Measurements from ENCODE around the gene ZNF587. TPM values are rescaled to one million over a fixed set of nuclear protein-coding genes. Genes with fewer than 3 reads are reported as not detected.
"Not testable (repeated sequence)": the region's sequence is repeated elsewhere in the genome, so short reads cannot be mapped to it uniquely, and the experiment has no call there.

The ZNF587 gene
- 91.3 and 96.6 TPM in 2 replicates for total RNA-seq (2013; cell fraction: nucleolus; rRNA removed)
- total RNA-seq (2014; rRNA removed) (13.1 and 15.2 TPM in 2 replicates), total RNA-seq (2014; rRNA removed; fragmentation: Illumina TruSeq; extraction: Trizol) (23.4 and 23.8 TPM in 2 replicates), total RNA-seq (2021) (20.2 and 27.8 TPM in 2 replicates), polyA plus RNA-seq (2011; rRNA removed) (20.1 and 22.2 TPM in 2 replicates), polyA plus RNA-seq (2014; fragmentation: Illumina TruSeq; extraction: Trizol) (16.4 and 17.7 TPM in 2 replicates), polyA plus RNA-seq (2014; fragmentation: Nextera tagmentation; extraction: Ambion mirVana) (1 to 10 TPM; 1.9 to 2.6 TPM), polyA plus RNA-seq (2014; rRNA removed) (14.0 and 15.0 TPM in 2 replicates), polyA plus RNA-seq (2016; fragmentation: Nextera tagmentation; extraction: Ambion mirVana) (1 to 10 TPM; 6.7 to 8.5 TPM), polyA minus RNA-seq (2011; rRNA and poly(A)+ RNA removed) (17.7 and 28.5 TPM in 2 replicates), Bru-seq, nascent RNA (percentile 92 among the genes with signal in this experiment), BruChase-seq, experiment 1, labeled RNA remaining after a 6-hour chase (percentile 97 among the genes with signal in this experiment), BruChase-seq, experiment 2, labeled RNA remaining after a 2-hour chase (percentile 98 among the genes with signal in this experiment)
- 10.1 TPM for polyA plus RNA-seq (2011; ENCODE audit: low read depth)
- 14.4 and 16.8 TPM in 2 replicates for polyA plus RNA-seq (2011; cell fraction: cytosol; rRNA removed)
- 26.2 and 31.1 TPM in 2 replicates for polyA plus RNA-seq (2011; cell fraction: nucleus; rRNA removed)
- polyA plus RNA-seq (2012), result 11.8 and 13.2 TPM in 2 replicates
- 16.3 and 22.0 TPM in 2 replicates for polyA minus RNA-seq (2011; cell fraction: cytosol; rRNA and poly(A)+ RNA removed)
- 10.5 and 13.7 TPM in 2 replicates for polyA minus RNA-seq (2011; cell fraction: nucleus; rRNA and poly(A)+ RNA removed)
- long read RNA-seq, experiment 1, partial matches to known transcripts, result 0 of 1 reads
- long read RNA-seq, experiment 1, other reads (novel, unspliced or antisense), result 0 of 1 reads
- long read RNA-seq, experiment 2, full-length matches to known transcripts, result 7 of 9 reads
- long read RNA-seq, experiment 2, partial matches to known transcripts, result 0 of 9 reads
- long read RNA-seq, experiment 2, other reads (novel, unspliced or antisense), result 2 of 9 reads

DNA sequence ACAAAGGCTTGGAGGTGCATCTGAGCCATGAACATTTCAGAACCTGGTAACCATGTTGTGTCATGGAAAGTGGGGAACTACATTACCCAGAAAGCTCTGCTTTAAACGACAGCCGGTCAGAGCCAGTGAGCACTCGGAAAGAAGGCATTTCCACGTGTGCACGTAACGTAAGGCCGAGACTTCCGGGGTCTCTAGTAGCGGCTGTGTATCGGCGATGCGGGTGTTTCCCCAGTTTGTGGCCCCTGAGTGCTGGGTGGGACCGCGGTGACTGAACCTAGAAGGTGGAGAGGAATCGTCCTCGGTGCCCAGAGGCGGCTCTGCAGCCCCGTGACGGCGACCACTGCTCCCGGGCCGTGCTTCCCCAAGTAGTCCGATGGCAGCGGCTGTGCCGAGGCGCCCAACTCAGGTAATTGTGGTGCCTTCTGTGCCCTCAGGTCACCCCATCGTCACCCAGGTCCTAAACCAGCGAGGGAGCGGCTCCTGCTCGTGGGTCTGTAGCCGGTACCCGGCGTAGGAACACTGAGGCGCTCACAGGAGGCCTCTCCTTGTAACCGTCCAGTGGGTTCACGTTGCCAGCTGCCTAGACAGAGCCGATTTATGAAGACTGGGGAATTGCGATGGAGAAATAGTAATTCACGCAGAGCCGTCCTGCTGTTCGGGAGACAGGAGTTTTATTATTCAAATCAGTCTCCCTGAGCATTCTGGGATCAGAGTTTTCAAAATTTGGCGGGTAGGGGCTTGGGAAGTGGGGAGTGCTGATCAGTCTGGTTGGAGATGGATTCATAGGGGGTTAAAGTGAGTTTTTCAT, at the start of gene ZNF587:
ZNF587 (plus strand) TSS at position 194 of the 808 bp plus-strand sequence; CDS start at position 374, 180 bp downstream.
- ChIA-PET SMC1A (ENCODE audit: uncharacterized antibody, unreplicated experiment) (interaction anchor here (0.7 to 1.0 kb wide), 3 partner anchors 11 to 168 kb away, joined by 3 to 4 read pairs (median 3); partner anchors contain the start of gene ZNF551), POLR2A (interaction anchor here (0.6 kb wide), 1 partner anchor 615 kb away, joined by 5 read pairs; no protein-coding TSS in a partner anchor)
- RAD21 ChIA-PET (ENCODE audit: unreplicated experiment); H3K27me3 ChIP-seq (replicated peaks in 1 of 2; ENCODE audit: control insufficient read depth in 2 of 2, insufficient read depth in 2 of 2, low read length in 1 of 2); H3K9me3 ChIP-seq (replicated peaks; ENCODE audit: control insufficient read depth, insufficient read depth, low read length); intact Hi-C loops (cut with micrococcal nuclease; ENCODE audit: unreplicated experiment); H4K20me1 ChIP-seq (ENCODE audit: control insufficient read depth, insufficient read depth); in situ Hi-C loops (cut with MboI); H3K36me3 ChIP-seq (ENCODE audit: control insufficient read depth in 2 of 2, insufficient read depth in 2 of 2, low read length in 1 of 2); CTCF ChIA-PET; H3K4me1 ChIP-seq (ENCODE audit: control insufficient read depth, insufficient read depth, low read length): not testable (repeated sequence)
- H3K79me2 ChIP-seq (ENCODE audit: control insufficient read depth, insufficient read depth, low read length), result peaks cover 24% of the 10 kb centered on the region
- peak within 1 kb of the TSS; percentile 79 for H3K4me2 ChIP-seq (ENCODE audit: control insufficient read depth, insufficient read depth)
- ATAC-seq, result peak; percentile 99
- BruUV-seq (replicated peaks), result TSS peak; percentile 74
- H3K27ac ChIP-seq (ENCODE audit: control insufficient read depth, insufficient read depth), result peak within 1 kb of the TSS; percentile 92
- FAIRE-seq, result peak; percentile 82
- peak within 1 kb of the TSS; percentile 58 for H2AFZ ChIP-seq (ENCODE audit: control insufficient read depth, low read depth, low read length)
- WGBS (ENCODE audit: insufficient coverage, insufficient replicate concordance, low lambda C conversion rate, missing lambda C conversion rate), result 2% methylated on average over 42 of the region's 42 CpGs
- peak within 1 kb of the TSS; percentile 99 for H3K4me3 ChIP-seq
- DNase-seq (ENCODE audit: low read depth, low spot score), result peak; percentile 65
- peak within 1 kb of the TSS; percentile 93 for H3K9ac ChIP-seq (ENCODE audit: control insufficient read depth, insufficient read depth, low read length)
- peak; percentile 60; the same call in 1 of the 2 replicates for TF ChIP-seq NBN (IDR thresholded peaks at IDR 0.05)
- 0 out of 3 replicates have a peak, but pooled peaks have one; percentile 45 for TF ChIP-seq POU2F2 (IDR thresholded peaks at IDR 0.05; ENCODE audit: borderline replicate concordance, low read depth, low read length)
- peak; percentile 86 for TF ChIP-seq HCFC1 (IDR thresholded peaks at IDR 0.05; ENCODE audit: low read length)
- TF ChIP-seq IKZF1 (conservative IDR thresholded peaks at IDR 0.05), result peak; percentile 84
- TF ChIP-seq NFYB (IDR thresholded peaks at IDR 0.05; ENCODE audit: insufficient read depth, low read depth, low read length), result peak; percentile 31; the same call in 1 of the 2 replicates
- peak; percentile 40; the same call in 1 of the 2 replicates for TF ChIP-seq LARP7 (IDR thresholded peaks at IDR 0.05)
- peak; percentile 64; the same call in 1 of the 2 replicates for TF ChIP-seq BACH1 (IDR thresholded peaks at IDR 0.05; ENCODE audit: borderline replicate concordance)
- TF ChIP-seq GATAD2B (conservative IDR thresholded peaks at IDR 0.05; ENCODE audit: low read depth), result peak; percentile 52; the same call in 1 of the 2 replicates
- TF ChIP-seq SIX5 (IDR thresholded peaks at IDR 0.05; ENCODE audit: low read depth, low read length, severe bottlenecking), result peak; percentile 85
- TF ChIP-seq RAD51 (IDR thresholded peaks at IDR 0.05), result peak; percentile 66; the same call in 1 of the 2 replicates
- TF ChIP-seq, protein P1, sequence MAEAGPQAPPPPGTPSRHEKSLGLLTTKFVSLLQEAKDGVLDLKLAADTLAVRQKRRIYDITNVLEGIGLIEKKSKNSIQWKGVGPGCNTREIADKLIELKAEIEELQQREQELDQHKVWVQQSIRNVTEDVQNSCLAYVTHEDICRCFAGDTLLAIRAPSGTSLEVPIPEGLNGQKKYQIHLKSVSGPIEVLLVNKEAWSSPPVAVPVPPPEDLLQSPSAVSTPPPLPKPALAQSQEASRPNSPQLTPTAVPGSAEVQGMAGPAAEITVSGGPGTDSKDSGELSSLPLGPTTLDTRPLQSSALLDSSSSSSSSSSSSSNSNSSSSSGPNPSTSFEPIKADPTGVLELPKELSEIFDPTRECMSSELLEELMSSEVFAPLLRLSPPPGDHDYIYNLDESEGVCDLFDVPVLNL (IDR thresholded peaks at IDR 0.05; ENCODE audit: low read depth, low read length), result peak; percentile 66
- TF ChIP-seq, protein P2, sequence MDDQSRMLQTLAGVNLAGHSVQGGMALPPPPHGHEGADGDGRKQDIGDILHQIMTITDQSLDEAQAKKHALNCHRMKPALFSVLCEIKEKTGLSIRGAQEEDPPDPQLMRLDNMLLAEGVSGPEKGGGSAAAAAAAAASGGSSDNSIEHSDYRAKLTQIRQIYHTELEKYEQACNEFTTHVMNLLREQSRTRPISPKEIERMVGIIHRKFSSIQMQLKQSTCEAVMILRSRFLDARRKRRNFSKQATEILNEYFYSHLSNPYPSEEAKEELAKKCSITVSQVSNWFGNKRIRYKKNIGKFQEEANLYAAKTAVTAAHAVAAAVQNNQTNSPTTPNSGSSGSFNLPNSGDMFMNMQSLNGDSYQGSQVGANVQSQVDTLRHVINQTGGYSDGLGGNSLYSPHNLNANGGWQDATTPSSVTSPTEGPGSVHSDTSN (IDR thresholded peaks at IDR 0.05; ENCODE audit: insufficient replicate concordance, low read depth, low read length), result peak; percentile 87
- TF ChIP-seq YY1 (IDR thresholded peaks at IDR 0.05; ENCODE audit: low read depth, low read length), result peak; percentile 89
- TF ChIP-seq CHD2 (IDR thresholded peaks at IDR 0.05; ENCODE audit: borderline replicate concordance, low read depth, low read length), result peak; percentile 79; the same call in 1 of the 2 replicates
- peak; percentile 58 for TF ChIP-seq NR2C1 (IDR thresholded peaks at IDR 0.05)
- 0 out of 2 replicates have a peak, but pooled peaks have one; percentile 61 for TF ChIP-seq NR2F1 (conservative IDR thresholded peaks at IDR 0.05)
- peak; percentile 87 for TF ChIP-seq POLR2A (IDR thresholded peaks at IDR 0.05; ENCODE audit: low read depth, low read length)
- peak; percentile 49 to 76; a peak in 3 of 4 replicates for TF ChIP-seq BHLHE40 (IDR thresholded peaks at IDR 0.05; ENCODE audit: borderline replicate concordance in 1 of 2, low read depth in 2 of 2, low read length in 1 of 2)
- TF ChIP-seq PML (IDR thresholded peaks at IDR 0.05; ENCODE audit: low read length), result 0 out of 2 replicates have a peak, but pooled peaks have one; percentile 57

Data from GM12878 (cell line).